ENCODE data around the gene PPP2R5A. TPM values are rescaled to one million over a fixed set of nuclear protein-coding genes. Genes with fewer than 3 reads are reported as not detected.
"Not testable (repeated sequence)": the region's sequence is repeated elsewhere in the genome, so short reads cannot be mapped to it uniquely, and the experiment has no call there.

Gene PPP2R5A
- total RNA-seq, 1 donor, result 29.4 TPM

GRCh38 chr1:212281590-212281989, 3.6 kb upstream of the PPP2R5A start:
- TF ChIP-seq, protein P1, sequence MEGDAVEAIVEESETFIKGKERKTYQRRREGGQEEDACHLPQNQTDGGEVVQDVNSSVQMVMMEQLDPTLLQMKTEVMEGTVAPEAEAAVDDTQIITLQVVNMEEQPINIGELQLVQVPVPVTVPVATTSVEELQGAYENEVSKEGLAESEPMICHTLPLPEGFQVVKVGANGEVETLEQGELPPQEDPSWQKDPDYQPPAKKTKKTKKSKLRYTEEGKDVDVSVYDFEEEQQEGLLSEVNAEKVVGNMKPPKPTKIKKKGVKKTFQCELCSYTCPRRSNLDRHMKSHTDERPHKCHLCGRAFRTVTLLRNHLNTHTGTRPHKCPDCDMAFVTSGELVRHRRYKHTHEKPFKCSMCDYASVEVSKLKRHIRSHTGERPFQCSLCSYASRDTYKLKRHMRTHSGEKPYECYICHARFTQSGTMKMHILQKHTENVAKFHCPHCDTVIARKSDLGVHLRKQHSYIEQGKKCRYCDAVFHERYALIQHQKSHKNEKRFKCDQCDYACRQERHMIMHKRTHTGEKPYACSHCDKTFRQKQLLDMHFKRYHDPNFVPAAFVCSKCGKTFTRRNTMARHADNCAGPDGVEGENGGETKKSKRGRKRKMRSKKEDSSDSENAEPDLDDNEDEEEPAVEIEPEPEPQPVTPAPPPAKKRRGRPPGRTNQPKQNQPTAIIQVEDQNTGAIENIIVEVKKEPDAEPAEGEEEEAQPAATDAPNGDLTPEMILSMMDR (IDR thresholded peaks at IDR 0.05; ENCODE audit: insufficient read depth, low read depth, low read length), result no peak
- DNase-seq (ENCODE audit: low read depth), result peak; percentile 93
- no peak overlapping the region for H3K4me3 ChIP-seq (ENCODE audit: low read depth, low read length)

GRCh38 chr1:212283741-212284140, 1.5 kb upstream of the PPP2R5A start:
- TF ChIP-seq, protein P1 (IDR thresholded peaks at IDR 0.05; ENCODE audit: insufficient read depth, low read depth, low read length), result no peak
- peak overlapping the region; percentile 83 for H3K4me3 ChIP-seq (ENCODE audit: low read depth, low read length)
- DNase-seq (ENCODE audit: low read depth), result no peak

GRCh38 chr1:212284332-212284743, 872 bp upstream of the PPP2R5A start:
- DNase-seq (ENCODE audit: low read depth), result no peak
- TF ChIP-seq, protein P1 (IDR thresholded peaks at IDR 0.05; ENCODE audit: insufficient read depth, low read depth, low read length), result no peak

DNA sequence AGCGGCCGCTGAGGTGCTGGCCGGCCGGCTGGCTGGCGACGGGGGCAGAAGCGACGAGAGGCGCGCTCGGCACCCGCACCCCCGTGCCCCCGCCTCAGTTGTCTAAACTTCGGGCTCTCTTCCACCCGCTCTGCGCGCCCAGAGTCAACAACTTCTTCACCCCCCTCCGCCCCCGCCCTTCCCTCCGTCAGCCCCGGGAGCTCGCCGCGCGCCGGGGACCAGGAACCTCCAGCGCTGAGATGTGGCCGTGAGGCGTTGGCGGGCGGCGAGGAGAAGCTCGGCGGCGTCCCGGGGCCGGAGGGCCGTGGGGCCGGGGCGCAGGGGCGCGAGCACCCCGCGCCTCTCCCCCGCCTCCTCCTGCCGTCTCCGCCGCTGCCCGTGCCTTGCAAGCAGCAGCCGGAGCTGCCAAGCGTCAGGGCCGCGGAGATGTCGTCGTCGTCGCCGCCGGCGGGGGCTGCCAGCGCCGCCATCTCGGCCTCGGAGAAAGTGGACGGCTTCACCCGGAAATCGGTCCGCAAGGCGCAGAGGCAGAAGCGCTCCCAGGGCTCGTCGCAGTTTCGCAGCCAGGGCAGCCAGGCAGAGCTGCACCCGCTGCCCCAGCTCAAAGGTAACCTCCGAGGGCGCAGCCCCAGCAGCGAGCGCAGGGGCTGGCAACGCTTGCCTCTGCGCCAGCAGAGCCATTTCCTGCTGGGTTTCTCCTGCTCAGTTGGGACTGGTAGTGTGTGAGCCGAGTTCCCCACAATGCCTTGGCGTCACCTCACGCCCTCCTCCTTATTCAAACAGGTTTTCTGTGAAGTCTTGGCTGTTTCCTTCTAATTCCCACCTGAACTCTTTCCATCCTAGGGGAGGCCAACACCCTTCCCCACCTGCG, 710 bp downstream of the PPP2R5A start:
- peak overlapping the region; percentile 97 for H3K4me3 ChIP-seq (ENCODE audit: low read depth, low read length)
- DNase-seq (ENCODE audit: low read depth), result peak; percentile 51
- TF ChIP-seq, protein P1 (IDR thresholded peaks at IDR 0.05; ENCODE audit: insufficient read depth, low read depth, low read length), result no peak

More at GRCh38 chr1:212284332-212284743, 872 bp upstream of the PPP2R5A start:
- peak overlapping the region; percentile 83 for H3K4me3 ChIP-seq (ENCODE audit: low read depth, low read length)

DNA sequence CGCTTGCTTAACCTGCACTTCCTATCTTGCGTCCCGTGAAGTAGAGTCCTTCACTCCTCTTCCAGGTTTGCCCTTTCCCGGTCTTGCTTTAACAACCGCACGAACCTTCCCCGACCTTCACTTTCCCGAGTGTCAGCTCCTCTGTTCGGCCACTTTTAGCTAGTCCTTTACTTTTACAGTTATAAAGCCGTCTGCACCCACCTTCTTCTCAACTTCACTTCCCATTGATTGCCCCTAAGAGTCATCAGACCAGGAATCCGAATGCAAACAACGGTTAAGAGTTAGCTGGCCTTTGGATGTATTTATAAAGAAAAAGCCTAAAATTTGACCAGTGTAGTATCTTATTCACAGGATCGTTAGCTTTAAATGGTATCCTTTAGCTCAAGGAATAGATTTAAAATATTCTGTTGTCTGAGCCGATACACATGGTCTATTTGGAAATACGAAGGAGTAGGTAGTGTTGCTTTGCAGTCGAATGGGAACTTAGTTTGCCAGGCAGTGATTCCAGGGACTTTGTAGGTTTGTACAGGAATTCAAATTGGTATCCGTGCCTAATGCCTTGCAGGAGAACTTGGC, 1.4 kb downstream of the PPP2R5A start:
- DNase-seq (ENCODE audit: low read depth), result peak; percentile 27
- H3K4me3 ChIP-seq (ENCODE audit: low read depth, low read length), result peak overlapping the region; percentile 97
- TF ChIP-seq, protein P1 (IDR thresholded peaks at IDR 0.05; ENCODE audit: insufficient read depth, low read depth, low read length), result no peak

GRCh38 chr1:212287261-212287895, 2.2 kb downstream of the PPP2R5A start:
- H3K4me3 ChIP-seq (ENCODE audit: low read depth, low read length), result peak overlapping the region; percentile 97
- TF ChIP-seq, protein P1 (IDR thresholded peaks at IDR 0.05; ENCODE audit: insufficient read depth, low read depth, low read length), result no peak
- DNase-seq (ENCODE audit: low read depth), result no peak

DNA sequence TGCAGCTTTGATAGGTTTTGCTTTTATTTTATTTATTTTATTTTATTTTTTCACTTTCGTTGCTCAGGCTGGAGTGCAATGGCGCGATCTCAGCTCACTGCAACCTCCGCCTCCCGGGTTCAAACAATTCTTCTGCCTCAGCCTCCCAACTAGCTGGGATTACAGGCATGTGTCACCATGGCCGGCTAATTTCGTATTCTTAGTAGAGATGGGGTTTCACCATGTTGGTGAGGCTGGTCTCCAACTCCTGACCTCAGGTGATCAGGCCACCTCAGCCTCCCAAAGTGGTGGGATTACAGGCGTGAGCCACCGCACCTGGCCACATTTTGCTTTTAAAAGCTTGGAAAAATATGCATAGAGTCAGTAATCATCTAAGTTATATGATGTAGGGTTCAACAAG, 2.8 kb downstream of the PPP2R5A start:
- not testable (repeated sequence) for DNase-seq (ENCODE audit: low read depth)
- peak overlapping the region; percentile 14 for H3K4me3 ChIP-seq (ENCODE audit: low read depth, low read length)

Data from fibroblast of villous mesenchyme (primary cell).